GM13977 (cell line): Measurements from ENCODE around the gene NOL4.

ENCODE experiments used
- DNase-seq: peaks from one replicate; pipeline ENCODE4 v3.0.0; 2012; ENCODE audit warnings: low spot score
- CTCF ChIP-seq: IDR thresholded peaks from 2 replicates; pipeline ENCODE4 v1.5.1; 2012; ENCODE audit warnings: mild to moderate bottlenecking, control low read depth; ENCODE audit not compliant: insufficient read depth; ENCODE audit errors: extremely low read depth, missing control alignments
- in situ Hi-C: fragments of 300-500 bp; cut with MboI; formaldehyde crosslinking; loops from one replicate; pipeline ENCODE4 v1.12.0; 2022; ENCODE audit warnings: low sequenced_read_pairs, low pct_unique_long_range_greater_than_20kb, mixed read lengths, inconsistent platforms; ENCODE audit not compliant: unreplicated experiment

NOL4 gene

GRCh38 chr18:34221971-34222306 is 2.8 kb downstream of the NOL4 start:
- in situ Hi-C loops, result no loop called here
- DNase-seq, result no peak
- TF ChIP-seq CTCF, result no peak

GRCh38 chr18:34220081-34220815 is 4.5 kb downstream of the NOL4 start:
- no peak for TF ChIP-seq CTCF
- in situ Hi-C loops, result no loop called here
- no peak for DNase-seq

GRCh38 chr18:34219651-34220050 is 5.1 kb downstream of the NOL4 start:
- no peak for TF ChIP-seq CTCF
- no peak for DNase-seq
- in situ Hi-C loops, result no loop called here

- in situ Hi-C loops, result no loop called here
- DNase-seq, result no peak
- no peak for TF ChIP-seq CTCF
Observed at GRCh38 chr18:34212511-34212910, 12.2 kb downstream of the NOL4 start.

GRCh38 chr18:34207344-34207851 is 17.3 kb downstream of the NOL4 start:
- no peak for DNase-seq
- no peak for TF ChIP-seq CTCF

GRCh38 chr18:34203866-34204265 is 20.8 kb downstream of the NOL4 start:
- in situ Hi-C loops, result no loop called here
- no peak for TF ChIP-seq CTCF
- no peak for DNase-seq

More at GRCh38 chr18:34207344-34207851, 17.3 kb downstream of the NOL4 start:
- in situ Hi-C loops, result no loop called here

- TF ChIP-seq CTCF, result no peak
- no peak for DNase-seq
Observed at GRCh38 chr18:34196256-34196655, 28.5 kb downstream of the NOL4 start.

More at GRCh38 chr18:34196256-34196655, 28.5 kb downstream of the NOL4 start:
- in situ Hi-C loops, result no loop called here
